Suprapubic skin (tissue), 4 donors: ENCODE results near the gene LEFTY1. TPM values are rescaled to one million over a fixed set of nuclear protein-coding genes. Genes with fewer than 3 reads are reported as not detected.
A peak's percentile ranks its signal among the peaks of the same experiment; 100 is the strongest.

Experiments used
- DNase-seq, 2 donors: peaks; one replicate each; pipeline ENCODE4 v3.0.0-alpha.2; 2019; ENCODE audit warnings: low spot score in 2 of 2
- H3K27ac ChIP-seq: fragments of 200-600 bp; sonication (generic); one replicate; pipeline ENCODE4 v1.5.1; 2019
- H3K27me3 ChIP-seq: fragments of 200-600 bp; sonication (generic); one replicate; pipeline ENCODE4 v1.5.1; 2019
- H3K36me3 ChIP-seq: fragments of 200-600 bp; sonication (generic); one replicate; pipeline ENCODE4 v1.5.1; 2019
- H3K4me1 ChIP-seq: fragments of 200-600 bp; sonication (generic); one replicate; pipeline ENCODE4 v1.5.1; 2019
- H3K4me3 ChIP-seq: fragments of 200-600 bp; sonication (generic); one replicate; pipeline ENCODE4 v1.5.1; 2019; ENCODE audit warnings: mild to moderate bottlenecking
- H3K9me3 ChIP-seq: fragments of 200-600 bp; sonication (generic); one replicate; pipeline ENCODE4 v1.5.1; 2019
- CTCF ChIP-seq, 2 donors: fragments of 200-600 bp in 1 of 2; fragments of 450-650 bp in 1 of 2; sonication (generic) in 1 of 2; IDR thresholded peaks; one replicate each; pipeline ENCODE4 v1.5.1; 2016 to 2019; ENCODE audit warnings: antibody characterized with exemption in 2 of 2, mild to moderate bottlenecking in 1 of 2, moderate library complexity in 1 of 2
- EP300 ChIP-seq: sonication (generic); formaldehyde crosslinking; IDR thresholded peaks from one replicate; pipeline ENCODE4 v1.6.1; 2017; ENCODE audit warnings: antibody characterized with exemption
- POLR2A ChIP-seq, 2 donors: fragments of 450-650 bp; IDR thresholded peaks; one replicate each; pipeline ENCODE4 v1.6.1; 2017; ENCODE audit warnings: antibody characterized with exemption in 2 of 2, mild to moderate bottlenecking in 2 of 2, moderate library complexity in 2 of 2
- POLR2AphosphoS5 ChIP-seq, 3 donors: sonication (generic); formaldehyde crosslinking; IDR thresholded peaks; one replicate each; pipeline ENCODE4 v1.6.1; 2017; ENCODE audit warnings: antibody characterized with exemption in 3 of 3
- WGBS: methylation state at CpG from one replicate; pipeline ENCODE4 v1.1.5; 2018; 5-methylcytosine and 5-hydroxymethylcytosine counted together
- total RNA-seq, 4 donors: library from RNA; depleted of rRNA; stranded (reverse); fragments of >200 nt; gene quantifications; one replicate each; pipeline ENCODE4 v1.1.0, GENCODE V29; 2016

The LEFTY1 gene
- total RNA-seq, 4 donors from 2014 or later: not detected

GRCh38 chr1:225881081-225881958 is 7.6 kb downstream of the LEFTY1 start:
- TF ChIP-seq POLR2A (IDR thresholded peaks at IDR 0.05) (no peak), POLR2AphosphoS5 (IDR thresholded peaks at IDR 0.05) (no peak), EP300 (no peak), CTCF (IDR thresholded peaks at IDR 0.05) (no peak)
- peak overlapping the region; percentile 95 for H3K27ac ChIP-seq
- H3K36me3 ChIP-seq: peaks cover 14% of the 10 kb centered on the region
- H3K9me3 ChIP-seq: no peaks in the 10 kb centered on the region
- H3K4me1 ChIP-seq: peaks cover 55% of the 10 kb centered on the region
- no peaks in the 10 kb centered on the region for H3K27me3 ChIP-seq
- peak in 1 of 2 donors; percentile 89 for DNase-seq
- H3K4me3 ChIP-seq: peak overlapping the region; percentile 89
- WGBS: 9% methylated on average over 17 of the region's 25 CpGs

GRCh38 chr1:225880636-225881035 is 8.3 kb downstream of the LEFTY1 start:
- no peak for TF ChIP-seq CTCF (IDR thresholded peaks at IDR 0.05)
- TF ChIP-seq EP300: no peak
- no peak for TF ChIP-seq POLR2AphosphoS5 (IDR thresholded peaks at IDR 0.05)
- no peak for TF ChIP-seq POLR2A (IDR thresholded peaks at IDR 0.05)
- peaks cover 57% of the 10 kb centered on the region for H3K4me1 ChIP-seq
- H3K9me3 ChIP-seq: no peaks in the 10 kb centered on the region
- peaks cover 16% of the 10 kb centered on the region for H3K36me3 ChIP-seq
- no peak for DNase-seq
- no peaks in the 10 kb centered on the region for H3K27me3 ChIP-seq
- H3K4me3 ChIP-seq: peak overlapping the region; percentile 89
- WGBS: 49% methylated on average over 5 of the region's 5 CpGs
- H3K27ac ChIP-seq: peak overlapping the region; percentile 95

GRCh38 chr1:225880222-225880588 is 8.7 kb downstream of the LEFTY1 start:
- Histone ChIP-seq H3K27me3 (no peaks in the 10 kb centered on the region), H3K36me3 (peaks cover 20% of the 10 kb centered on the region), H3K9me3 (no peaks in the 10 kb centered on the region), H3K4me1 (peaks cover 62% of the 10 kb centered on the region), H3K27ac (peak overlapping the region; percentile 95), H3K4me3 (peak overlapping the region; percentile 89)
- TF ChIP-seq CTCF (IDR thresholded peaks at IDR 0.05): no peak
- no peak for TF ChIP-seq EP300
- no peak for TF ChIP-seq POLR2A (IDR thresholded peaks at IDR 0.05)
- TF ChIP-seq POLR2AphosphoS5 (IDR thresholded peaks at IDR 0.05): no peak
- 83% methylated on average over 1 of the region's 2 CpGs for WGBS
- no peak for DNase-seq

- Histone ChIP-seq H3K27me3 (no peaks in the 10 kb centered on the region), H3K27ac (peak overlapping the region; percentile 95), H3K4me3 (peak overlapping the region; percentile 89), H3K36me3 (peaks cover 25% of the 10 kb centered on the region), H3K9me3 (no peaks in the 10 kb centered on the region), H3K4me1 (peaks cover 65% of the 10 kb centered on the region)
- TF ChIP-seq EP300: no peak
- TF ChIP-seq POLR2AphosphoS5 (IDR thresholded peaks at IDR 0.05): no peak
- no peak for TF ChIP-seq POLR2A (IDR thresholded peaks at IDR 0.05)
- no peak for TF ChIP-seq CTCF (IDR thresholded peaks at IDR 0.05)
- WGBS: 62% methylated on average over 8 of the region's 8 CpGs
- DNase-seq: no peak
Observed at GRCh38 chr1:225879521-225880221, 9.3 kb downstream of the LEFTY1 start.

GRCh38 chr1:225878282-225878681 is 10.7 kb downstream of the LEFTY1 start:
- Histone ChIP-seq H3K4me3 (no peak overlapping the region), H3K27ac (peak overlapping the region; percentile 95), H3K36me3 (peaks cover 39% of the 10 kb centered on the region), H3K4me1 (peaks cover 65% of the 10 kb centered on the region), H3K27me3 (no peaks in the 10 kb centered on the region), H3K9me3 (no peaks in the 10 kb centered on the region)
- DNase-seq: no peak
- no peak for TF ChIP-seq EP300
- no peak for TF ChIP-seq POLR2AphosphoS5 (IDR thresholded peaks at IDR 0.05)
- no peak for TF ChIP-seq CTCF (IDR thresholded peaks at IDR 0.05)
- WGBS: 81% methylated on average over 4 of the region's 4 CpGs
